Gastroesophageal sphincter (tissue), 3 donors: Measurements from ENCODE around the gene ZNF385B.

ENCODE experiments used
- CTCF ChIP-seq, 4 experiments: fragments of 200-600 bp in 2 of 4; fragments of 450-650 bp in 2 of 4; sonication (generic) in 1 of 4; IDR thresholded peaks; one replicate each; pipeline ENCODE4 v1.5.1; 2017 to 2019; ENCODE audit warnings: antibody characterized with exemption in 4 of 4, mild to moderate bottlenecking in 2 of 4, moderate library complexity in 2 of 4
- EP300 ChIP-seq: sonication (generic); formaldehyde crosslinking; IDR thresholded peaks from one replicate; pipeline ENCODE4 v1.6.1; 2017; ENCODE audit warnings: antibody characterized with exemption, mild to moderate bottlenecking
- POLR2A ChIP-seq, 2 donors: fragments of 450-650 bp; IDR thresholded peaks; one replicate each; pipeline ENCODE4 v1.6.1; 2017; ENCODE audit warnings: antibody characterized with exemption in 2 of 2, mild to moderate bottlenecking in 2 of 2, moderate library complexity in 1 of 2

- no peak for TF ChIP-seq CTCF (IDR thresholded peaks at IDR 0.05)
- TF ChIP-seq POLR2A (IDR thresholded peaks at IDR 0.05): no peak
- TF ChIP-seq EP300: no peak
Measured at GRCh38 chr2:179435566-179435965, 425.8 kb downstream of the ZNF385B start.
